ENCODE results near the gene UGT1A10.
"Not testable (repeated sequence)": the region's sequence is repeated elsewhere in the genome, so short reads cannot be mapped to it uniquely, and the experiment has no call there.

UGT1A10 gene

DNA sequence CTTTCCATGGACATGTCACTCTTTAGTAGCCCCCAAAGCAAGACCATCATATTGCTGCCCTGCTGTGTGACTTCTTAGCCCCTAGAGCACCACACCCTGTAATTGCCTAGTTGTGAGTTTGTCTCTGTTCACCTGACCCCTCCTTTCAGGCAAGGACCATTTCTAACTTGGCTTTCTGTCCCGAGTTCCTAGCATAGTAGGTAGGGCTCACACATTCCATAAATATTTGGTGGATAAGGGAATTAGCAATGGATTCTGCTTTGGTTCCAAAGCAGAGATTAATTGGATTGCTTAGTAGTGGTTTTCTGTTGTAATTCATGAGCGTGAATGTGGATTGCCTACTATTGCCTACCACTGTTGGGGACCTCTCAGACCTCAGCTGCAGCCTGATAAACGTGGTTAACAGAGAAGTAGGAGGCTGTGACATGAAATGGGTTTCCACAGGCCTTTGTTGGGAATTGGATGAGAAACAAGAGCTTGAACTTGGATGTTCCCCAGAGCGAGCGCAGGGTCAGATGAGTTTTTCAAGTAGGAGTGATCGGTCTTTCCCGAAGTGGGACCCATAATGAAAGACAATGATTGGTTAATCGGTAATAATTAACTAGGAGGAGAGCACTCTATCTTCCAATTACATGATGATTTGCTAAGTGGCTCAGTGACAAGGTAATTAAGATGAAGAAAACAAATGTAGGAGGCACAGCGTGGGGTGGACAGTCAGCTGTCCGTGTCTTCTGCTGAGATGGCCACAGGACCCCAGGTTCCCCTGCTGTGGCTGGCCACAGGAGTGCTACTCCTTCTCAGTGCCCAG lies 110.4 kb downstream of the UGT1A10 start:
- no peak for DNase-seq

DNA sequence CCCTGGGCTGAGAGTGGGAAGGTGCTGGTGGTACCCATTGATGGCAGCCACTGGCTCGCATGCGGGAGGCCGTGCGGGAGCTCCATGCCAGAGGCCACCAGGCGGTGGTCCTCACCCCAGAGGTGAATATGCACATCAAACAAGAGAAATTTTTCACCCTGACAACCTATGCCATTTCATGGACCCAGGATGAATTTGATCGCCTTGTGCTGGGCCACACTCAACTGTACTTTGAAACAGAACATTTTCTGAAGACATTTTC lies 111.0 kb downstream of the UGT1A10 start:
- no peak for DNase-seq

DNA sequence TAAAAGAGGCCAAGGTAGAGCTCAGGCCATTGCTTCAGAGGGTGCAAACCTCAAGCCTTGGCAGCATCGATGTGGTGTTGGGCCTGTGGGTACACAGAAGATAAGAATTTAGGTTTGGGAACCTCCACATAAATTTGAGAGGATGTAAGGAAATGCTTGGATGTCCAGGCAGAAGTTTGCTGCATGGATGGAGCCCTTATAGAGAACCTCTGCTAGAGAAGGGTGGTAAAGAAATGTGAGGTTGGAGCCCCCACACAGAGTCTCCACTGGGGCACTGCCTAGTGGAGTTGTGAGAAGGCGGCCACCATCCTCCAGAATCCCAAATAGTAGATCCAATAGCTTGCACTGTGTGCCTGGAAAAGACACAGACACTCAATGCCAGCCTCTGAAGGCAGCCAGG lies 114.4 kb downstream of the UGT1A10 start:
- DNase-seq: not testable (repeated sequence)

DNA sequence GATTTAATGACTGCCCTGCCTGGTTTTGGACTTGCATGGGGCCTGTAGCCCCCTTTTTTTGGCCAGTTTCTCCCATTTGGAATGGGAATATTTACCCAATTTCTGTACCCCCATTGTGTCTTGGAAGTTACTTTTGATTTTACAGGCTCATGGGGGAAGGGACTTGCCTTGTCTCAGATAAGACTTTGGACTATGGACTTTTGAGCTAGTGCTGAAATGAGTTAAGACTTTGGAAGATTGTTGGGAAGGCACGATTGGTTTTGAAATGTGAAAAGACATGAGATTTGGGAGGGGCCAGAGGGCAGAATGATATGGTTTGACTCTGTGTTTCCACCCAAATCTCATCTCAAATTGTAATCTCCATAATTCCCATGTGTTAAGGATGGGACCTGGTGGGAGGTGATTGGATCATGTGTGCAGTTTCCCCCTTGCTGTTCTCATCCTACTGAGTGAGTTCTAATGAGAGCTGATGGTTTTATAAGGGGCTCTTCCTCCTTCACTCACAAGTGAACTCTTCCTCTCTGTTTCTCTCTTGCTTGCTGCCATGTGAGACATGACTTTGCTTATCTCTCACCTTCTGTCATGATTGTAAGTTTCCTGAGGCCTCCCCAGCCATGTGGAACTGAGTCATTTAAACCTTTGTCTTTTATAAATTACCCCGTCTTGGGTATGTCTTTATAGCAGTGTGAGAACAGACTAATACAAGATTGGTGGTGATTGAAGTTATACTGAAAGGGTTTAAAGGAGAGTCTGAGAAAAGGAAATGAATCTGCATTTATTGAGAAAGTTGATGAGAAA lies 115.2 kb downstream of the UGT1A10 start:
- not testable (repeated sequence) for DNase-seq

DNA sequence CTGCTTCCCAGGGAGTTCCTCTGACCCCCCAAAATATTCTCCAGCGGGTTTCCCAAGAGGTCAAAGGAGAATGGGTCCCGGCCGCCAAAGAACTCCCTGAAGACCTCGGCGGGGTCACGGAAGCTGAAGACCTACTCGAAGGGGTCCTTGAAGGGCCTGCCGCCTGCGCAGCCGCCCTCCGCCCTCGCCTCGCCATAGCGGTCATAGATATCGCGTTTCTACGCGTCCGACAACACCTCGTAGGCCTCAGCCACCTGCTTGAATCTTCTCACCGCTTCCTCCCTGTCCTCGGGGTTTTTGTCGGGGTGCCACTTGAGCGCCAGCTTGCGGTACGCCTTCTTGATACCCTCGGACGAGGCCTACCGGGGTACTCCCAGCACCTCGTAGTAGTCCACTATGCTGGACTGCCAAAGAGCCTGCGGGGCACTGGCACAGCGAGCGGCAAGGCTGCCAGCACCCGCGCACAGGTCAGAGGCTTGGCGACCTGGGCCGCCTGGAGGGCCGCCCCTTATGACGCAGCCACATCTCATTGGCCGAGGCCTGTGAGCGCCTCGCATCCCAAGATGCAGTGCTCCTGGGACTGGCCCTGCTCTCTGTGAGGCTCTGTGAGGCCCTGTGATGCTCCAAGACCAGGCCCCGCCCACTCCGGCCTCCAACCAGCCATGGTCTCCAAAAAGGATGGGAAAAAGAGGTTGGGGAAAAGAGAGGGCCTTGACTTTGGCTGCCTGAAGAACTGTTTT lies 118.8 kb downstream of the UGT1A10 start:
- no peak for DNase-seq

DNA sequence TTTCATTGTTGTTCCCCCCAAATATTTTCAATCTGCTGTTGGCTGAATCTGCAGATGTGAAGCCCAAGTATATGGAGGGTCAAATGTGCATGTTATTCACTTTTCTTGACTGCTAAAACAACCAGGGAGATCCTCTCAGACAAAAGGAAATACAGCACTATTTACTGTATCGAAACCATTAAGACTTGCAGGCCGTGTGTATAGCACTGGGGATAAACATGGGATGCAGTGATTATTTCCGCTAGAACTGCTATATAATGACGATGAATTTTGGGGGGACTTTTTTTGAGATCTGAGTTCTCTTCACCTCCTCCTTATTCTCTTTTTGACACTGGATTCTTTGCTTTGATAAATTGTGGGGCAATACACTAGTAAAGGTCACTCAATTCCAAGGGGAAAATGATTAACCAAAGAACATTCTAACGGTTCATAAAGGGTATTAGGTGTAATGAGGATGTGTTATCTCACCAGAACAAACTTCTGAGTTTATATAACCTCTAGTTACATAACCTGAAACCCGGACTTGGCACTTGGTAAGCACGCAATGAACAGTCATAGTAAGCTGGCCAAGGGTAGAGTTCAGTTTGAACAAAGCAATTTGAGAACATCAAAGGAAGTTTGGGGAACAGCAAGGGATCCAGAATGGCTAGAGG lies 120.3 kb downstream of the UGT1A10 start:
- no peak for DNase-seq

DNA sequence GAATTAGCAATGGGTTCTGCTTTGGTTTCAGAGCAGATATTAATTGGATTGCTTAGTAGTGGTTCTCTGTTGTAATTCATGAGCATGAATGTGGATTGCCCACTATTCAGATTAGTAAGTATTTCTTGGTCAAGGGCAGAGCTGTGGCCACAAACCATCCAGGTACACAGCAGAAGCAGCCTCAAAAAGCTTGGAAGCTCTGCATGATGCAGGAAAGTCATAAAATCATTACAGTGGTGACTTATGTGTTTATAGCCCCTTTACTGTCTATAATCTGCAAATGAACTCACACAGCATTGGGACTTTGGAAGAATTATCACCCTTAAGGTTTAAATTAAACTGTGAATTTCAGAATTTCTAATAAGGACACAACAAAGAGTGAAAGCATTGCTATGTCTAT lies 121.9 kb downstream of the UGT1A10 start:
- DNase-seq: no peak

DNA sequence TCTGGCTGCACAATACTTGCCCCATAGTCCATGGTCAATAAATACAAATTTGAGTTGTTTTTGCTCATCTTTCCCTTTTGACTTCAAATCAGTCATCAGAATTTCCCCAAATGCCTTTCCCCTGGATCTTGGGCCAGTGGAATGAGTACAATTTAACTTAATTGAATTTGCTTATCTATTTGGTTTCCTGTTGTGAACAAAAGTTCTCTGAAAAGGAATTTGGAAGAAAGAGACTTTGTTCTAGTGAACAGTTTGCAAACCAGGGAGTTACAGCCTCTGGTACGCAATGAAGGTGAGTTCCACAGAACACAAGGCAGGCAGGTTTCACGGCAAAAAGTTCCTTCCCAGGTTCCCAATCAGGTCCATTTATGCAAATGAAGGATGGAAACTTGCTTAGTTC lies 122.6 kb downstream of the UGT1A10 start:
- no peak for DNase-seq

DNA sequence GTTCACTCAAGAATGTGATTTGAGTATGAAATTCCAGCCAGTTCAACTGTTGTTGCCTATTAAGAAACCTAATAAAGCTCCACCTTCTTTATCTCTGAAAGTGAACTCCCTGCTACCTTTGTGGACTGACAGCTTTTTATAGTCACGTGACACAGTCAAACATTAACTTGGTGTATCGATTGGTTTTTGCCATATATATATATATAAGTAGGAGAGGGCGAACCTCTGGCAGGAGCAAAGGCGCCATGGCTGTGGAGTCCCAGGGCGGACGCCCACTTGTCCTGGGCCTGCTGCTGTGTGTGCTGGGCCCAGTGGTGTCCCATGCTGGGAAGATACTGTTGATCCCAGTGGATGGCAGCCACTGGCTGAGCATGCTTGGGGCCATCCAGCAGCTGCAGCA lies 123.8 kb downstream of the UGT1A10 start, which contains the start of gene UGT1A1:
Gene UGT1A1, plus strand, starts transcription at position 228 of the 400 bp plus-strand sequence. Its CDS starts 18 bp downstream, at position 246.
- no peak for DNase-seq

DNA sequence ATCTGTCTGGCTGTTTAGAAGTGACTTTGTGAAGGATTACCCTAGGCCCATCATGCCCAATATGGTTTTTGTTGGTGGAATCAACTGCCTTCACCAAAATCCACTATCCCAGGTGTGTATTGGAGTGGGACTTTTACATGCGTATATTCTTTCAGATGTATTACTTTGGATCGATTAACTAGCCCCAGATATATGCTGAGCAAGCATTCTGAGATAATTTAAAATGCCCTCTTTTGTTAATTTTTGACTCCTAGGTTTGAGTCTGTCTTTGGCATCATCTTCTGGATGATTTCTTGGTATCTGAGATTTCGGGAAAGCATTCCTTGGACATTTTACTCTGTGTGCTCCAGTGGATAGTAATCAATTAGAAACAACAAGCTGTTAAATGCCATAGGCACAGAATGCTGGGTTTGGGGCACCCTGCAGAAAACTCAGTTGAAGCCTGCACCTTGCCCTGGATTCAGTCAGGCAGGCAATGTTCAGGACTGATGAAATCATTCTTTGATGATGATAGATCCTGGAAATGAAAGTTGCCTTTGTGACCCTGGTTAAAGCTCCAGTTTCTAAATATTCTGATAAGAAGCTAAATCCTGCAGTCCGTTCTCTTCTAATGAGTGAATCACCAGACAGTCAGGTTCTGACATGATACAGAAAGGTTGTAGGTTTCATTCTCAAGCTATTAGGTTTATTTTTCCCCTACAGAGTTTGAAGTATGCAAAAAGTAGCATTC lies 125.0 kb downstream of the UGT1A10 start:
- DNase-seq: no peak

DNA sequence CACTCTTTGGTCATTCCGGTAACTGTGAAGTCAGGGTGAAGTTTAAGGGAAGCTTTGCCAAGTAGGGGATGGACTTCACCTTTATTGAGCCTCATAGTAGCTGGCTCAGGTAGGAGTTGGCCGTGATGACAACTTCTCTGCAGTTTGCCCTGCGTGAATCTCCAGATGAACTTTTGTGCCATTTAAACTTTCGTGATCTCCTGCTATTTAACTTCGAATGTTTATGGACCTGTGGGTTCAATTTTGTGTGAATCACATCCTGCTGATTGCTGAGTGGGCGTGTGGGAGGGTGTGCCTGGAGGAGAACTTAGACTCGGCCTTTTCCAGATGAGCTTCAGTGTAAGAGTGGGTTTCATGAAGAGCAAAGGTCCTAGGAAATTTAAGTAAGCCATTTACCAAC lies 128.0 kb downstream of the UGT1A10 start:
- DNase-seq: no peak

DNA sequence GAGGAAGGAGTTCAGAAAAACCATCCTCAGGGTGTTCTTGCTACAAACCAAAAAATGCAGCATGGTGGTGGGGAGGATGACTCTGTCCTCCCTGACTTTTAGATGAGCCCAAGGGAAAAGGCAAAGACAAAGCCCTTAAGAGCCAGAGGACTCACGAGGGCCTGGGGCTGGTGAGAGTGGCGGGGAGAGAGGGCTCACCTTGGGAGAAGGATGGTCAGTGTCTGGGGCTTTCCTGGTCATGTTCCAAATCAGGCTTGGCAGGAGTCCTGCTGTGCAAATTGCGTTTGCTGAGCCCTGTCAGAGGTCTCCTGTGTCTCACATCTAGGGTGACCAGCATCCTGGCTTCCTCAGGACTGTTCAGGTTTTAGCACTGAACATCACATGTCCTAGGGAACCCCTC lies 128.5 kb downstream of the UGT1A10 start:
- no peak for DNase-seq

DNA sequence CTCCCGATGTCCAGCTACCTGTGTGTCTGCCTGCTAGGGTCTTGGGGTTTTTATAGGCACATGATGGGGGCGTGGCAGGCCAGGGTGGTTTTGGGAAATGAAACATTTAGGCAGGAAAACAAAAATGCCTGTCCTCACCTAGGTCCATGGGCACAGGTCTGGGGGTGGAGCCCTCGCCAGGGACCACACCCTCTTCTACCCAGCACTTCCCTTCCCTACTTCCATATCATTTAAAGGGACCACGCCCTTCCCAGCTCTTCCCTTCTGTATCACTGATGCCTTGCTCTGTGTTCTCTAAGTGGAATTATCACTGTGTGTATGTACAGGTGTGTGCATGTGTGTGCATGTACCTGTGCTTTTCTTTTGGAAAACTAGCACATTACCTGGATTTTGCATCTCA lies 130.2 kb downstream of the UGT1A10 start:
- DNase-seq: no peak

DNA sequence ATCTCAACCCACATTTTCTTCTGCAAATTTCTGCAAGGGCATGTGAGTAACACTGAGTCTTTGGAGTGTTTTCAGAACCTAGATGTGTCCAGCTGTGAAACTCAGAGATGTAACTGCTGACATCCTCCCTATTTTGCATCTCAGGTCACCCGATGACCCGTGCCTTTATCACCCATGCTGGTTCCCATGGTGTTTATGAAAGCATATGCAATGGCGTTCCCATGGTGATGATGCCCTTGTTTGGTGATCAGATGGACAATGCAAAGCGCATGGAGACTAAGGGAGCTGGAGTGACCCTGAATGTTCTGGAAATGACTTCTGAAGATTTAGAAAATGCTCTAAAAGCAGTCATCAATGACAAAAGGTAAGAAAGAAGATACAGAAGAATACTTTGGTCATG lies 131.8 kb downstream of the UGT1A10 start:
- DNase-seq: no peak

DNA sequence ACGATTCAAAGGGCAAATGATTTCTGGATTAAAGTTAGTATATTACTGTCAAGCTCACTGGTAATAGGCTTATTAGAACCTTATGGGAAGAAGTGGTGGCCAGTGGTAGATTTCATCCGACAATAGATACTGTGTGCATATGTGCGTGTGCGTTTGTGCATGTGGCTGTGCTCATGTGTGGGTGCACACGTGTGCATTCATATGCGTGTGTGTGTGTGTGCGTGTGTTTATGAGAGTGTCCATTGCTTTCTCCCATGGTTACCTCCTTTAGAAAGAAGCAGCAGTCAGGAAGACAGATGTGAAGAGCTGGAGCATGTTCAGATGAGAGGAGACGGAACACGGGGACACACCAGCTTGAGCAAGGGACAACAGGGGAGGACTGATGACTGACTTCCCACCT lies 133.0 kb downstream of the UGT1A10 start:
- no peak for DNase-seq

DNA sequence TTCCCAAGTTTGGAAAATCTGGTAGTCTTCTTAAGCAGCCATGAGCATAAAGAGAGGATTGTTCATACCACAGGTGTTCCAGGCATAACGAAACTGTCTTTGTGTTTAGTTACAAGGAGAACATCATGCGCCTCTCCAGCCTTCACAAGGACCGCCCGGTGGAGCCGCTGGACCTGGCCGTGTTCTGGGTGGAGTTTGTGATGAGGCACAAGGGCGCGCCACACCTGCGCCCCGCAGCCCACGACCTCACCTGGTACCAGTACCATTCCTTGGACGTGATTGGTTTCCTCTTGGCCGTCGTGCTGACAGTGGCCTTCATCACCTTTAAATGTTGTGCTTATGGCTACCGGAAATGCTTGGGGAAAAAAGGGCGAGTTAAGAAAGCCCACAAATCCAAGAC lies 135.9 kb downstream of the UGT1A10 start:
- DNase-seq: no peak

DNA sequence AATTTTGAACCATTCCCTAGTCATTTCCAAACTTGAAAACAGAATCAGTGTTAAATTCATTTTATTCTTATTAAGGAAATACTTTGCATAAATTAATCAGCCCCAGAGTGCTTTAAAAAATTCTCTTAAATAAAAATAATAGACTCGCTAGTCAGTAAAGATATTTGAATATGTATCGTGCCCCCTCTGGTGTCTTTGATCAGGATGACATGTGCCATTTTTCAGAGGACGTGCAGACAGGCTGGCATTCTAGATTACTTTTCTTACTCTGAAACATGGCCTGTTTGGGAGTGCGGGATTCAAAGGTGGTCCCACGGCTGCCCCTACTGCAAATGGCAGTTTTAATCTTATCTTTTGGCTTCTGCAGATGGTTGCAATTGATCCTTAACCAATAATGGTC lies 136.3 kb downstream of the UGT1A10 start:
- DNase-seq: no peak

DNA sequence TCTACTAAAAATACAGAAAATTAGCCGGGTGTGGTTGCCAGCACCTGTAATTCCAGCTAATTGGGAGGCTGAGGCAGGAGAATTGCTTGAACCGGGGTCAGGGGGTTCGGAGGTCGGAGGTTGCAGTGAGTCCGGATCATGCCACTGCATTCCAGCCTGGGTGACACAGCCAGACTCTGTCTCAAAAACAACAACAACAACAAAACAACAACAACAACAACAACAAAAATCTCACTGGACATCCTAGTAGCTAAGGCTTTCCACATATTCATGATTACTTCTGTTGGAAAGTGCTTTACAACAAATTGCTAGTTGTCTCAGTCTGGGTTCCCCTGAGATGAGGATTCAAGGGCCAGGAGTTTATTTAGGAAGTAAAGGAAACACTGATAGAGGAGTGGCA lies 137.6 kb downstream of the UGT1A10 start:
- no peak for DNase-seq

DNA sequence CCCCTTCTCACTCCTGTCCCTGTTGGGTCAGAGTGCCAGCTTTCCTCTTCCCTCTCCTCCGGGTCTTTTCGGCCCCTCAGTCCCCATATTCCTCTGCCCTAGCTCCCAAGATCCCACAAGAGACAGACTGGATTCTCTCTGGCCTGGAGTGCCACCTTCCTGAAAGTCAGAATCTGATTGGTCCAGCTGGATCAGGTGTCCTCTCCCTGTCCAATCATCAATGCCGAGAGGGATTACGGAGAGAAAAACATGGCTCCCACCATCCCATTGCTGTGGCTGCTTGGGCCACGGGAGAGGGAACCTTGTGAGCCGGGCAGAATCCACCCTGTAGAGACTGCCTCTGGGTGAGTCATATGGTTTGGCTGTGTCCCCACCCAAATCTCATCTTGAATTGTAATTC lies 139.2 kb downstream of the UGT1A10 start:
- no peak for DNase-seq

DNA sequence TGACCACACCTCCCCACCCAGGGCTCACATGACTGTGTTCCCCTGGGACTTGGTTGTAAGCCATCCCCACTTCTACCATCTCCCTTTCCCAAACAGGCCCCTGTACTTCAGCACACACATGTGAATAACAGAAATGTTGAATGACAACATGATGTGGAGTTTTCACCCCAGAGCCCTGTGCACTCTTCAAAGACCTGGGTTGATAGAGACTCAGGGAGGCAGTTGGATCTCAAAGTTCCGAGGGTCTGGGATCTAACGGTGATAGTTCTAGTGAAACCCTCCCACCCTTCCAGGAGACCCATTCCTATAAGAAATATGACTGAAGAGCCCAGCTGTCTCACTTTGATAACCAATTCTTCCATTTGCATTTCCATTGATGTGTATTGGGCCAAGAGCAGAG lies 141.8 kb downstream of the UGT1A10 start, which contains the start of gene MROH2A:
Gene MROH2A, plus strand, starts transcription at position 301 of the 400 bp plus-strand sequence. CDS start 1,029 bp downstream, outside the sequence.
- DNase-seq: no peak

DNA sequence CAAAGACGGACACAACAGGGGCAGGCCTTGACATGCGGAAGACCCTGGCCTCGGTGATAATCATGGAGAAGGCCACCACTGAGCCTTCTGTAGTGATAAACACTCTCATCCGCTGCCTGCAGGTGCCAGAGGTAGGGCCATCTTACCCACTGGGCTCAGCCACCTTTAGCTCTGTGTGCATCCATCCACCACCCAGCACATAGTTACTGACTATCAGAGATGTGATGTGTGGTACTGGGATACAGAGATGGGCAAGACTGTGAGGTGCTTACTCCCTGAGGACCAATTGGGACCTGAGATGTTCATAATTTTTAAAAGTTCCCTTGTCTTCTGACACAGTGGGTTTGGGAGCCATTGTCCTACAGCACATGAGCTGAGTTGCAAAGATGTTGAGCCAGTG lies 143.5 kb downstream of the UGT1A10 start:
- no peak for DNase-seq

DNA sequence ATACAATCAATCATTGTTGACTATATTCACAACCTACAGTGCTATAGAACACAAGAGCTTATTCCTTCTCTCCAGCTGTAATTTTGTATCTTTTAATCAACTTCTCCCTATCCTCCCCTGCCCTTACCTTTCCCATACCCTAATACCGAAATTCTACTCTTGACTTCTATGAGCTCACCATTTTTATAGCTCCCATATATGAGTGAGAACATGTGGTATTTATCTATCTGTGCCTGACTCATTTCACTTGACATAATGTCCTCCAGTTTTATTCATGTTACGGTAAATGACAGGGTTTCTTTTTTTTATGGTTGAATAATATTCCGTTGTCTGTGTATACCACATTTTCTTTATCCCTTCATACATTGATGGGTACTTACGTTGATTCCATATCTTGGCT lies 144.5 kb downstream of the UGT1A10 start:
- no peak for DNase-seq

Data from stimulated activated CD4-positive, alpha-beta T cell treated with anti-CD3 and anti-CD28 coated beads, Interleukin-4, amount 100 ng/mL, for 4 hours (primary cell).